GM12801 (cell line): ENCODE results near the gene FGF8.

Source experiments
- TF ChIP-seq, protein P1 (sequence below): IDR thresholded peaks from one replicate; pipeline ENCODE4 v1.5.1; 2011; ENCODE audit warnings: control low read depth; ENCODE audit not compliant: insufficient read length; ENCODE audit errors: extremely low read depth

Gene FGF8

DNA sequence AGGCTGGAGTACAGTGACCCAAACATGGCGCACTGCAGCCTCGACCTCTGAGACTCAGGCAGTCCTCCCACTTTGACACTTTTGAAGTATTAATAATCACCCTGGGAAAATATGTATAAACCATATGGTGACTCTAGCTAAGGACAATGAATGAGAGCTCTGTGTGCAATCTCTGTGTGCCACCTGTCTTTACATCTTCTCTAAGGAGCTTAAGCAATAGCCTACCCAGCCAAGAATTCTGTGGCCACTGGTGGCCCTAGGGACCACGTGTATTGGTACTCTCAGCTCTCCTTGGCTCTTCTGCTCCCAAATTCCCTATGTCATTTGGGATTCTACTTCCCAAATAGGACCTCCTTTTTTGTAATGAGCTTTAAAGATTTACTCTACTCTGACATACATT is 23.7 kb downstream of the FGF8 start:
- TF ChIP-seq, protein P1, sequence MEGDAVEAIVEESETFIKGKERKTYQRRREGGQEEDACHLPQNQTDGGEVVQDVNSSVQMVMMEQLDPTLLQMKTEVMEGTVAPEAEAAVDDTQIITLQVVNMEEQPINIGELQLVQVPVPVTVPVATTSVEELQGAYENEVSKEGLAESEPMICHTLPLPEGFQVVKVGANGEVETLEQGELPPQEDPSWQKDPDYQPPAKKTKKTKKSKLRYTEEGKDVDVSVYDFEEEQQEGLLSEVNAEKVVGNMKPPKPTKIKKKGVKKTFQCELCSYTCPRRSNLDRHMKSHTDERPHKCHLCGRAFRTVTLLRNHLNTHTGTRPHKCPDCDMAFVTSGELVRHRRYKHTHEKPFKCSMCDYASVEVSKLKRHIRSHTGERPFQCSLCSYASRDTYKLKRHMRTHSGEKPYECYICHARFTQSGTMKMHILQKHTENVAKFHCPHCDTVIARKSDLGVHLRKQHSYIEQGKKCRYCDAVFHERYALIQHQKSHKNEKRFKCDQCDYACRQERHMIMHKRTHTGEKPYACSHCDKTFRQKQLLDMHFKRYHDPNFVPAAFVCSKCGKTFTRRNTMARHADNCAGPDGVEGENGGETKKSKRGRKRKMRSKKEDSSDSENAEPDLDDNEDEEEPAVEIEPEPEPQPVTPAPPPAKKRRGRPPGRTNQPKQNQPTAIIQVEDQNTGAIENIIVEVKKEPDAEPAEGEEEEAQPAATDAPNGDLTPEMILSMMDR = no peak

DNA sequence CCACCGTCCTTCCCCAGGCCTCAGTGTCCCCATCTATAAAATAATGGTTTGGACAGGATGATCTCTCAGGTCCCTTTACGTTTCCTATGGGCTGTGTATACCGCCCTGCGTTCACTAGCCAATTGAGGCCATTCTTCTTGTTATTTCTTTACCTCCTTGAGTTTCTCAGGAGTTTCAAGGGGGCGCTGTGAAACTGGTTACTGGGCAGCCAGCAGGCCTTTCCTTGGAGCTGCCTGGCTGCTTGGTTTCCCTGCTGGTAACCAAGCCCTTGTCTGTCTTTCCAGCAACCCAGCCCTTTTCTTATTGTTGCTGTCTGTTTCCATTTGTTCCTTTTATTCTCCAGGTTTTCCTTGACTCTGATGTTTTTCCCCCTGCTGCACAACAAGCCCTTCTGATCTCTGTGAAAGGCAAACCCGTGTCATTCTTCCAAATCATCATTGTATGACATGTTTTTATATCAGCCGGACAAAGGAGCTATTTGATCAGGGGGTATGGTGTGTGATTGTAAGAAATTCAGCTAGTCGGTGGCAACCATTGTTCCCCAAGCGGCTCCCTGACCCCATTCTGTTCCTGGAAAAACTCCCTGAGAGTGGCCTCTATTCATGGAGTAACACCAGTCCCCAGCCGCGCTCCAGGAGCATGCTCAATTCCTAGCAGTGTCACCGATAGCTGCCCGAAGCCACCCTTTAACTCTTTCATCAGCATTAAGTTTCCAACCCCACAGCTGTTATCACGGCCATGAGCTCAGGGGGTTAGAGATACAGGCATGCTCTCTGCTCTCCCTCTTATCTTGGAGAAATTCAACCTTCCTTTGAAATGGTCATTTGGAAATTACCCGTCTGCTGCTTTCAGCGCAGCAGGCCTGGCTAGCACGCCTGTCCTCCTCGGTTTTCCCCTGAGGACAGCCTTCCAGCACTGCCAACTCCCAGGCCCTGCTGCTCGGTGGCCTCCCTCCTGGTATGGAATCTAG is 26.6 kb downstream of the FGF8 start:
- TF ChIP-seq, protein P1 = no peak

DNA sequence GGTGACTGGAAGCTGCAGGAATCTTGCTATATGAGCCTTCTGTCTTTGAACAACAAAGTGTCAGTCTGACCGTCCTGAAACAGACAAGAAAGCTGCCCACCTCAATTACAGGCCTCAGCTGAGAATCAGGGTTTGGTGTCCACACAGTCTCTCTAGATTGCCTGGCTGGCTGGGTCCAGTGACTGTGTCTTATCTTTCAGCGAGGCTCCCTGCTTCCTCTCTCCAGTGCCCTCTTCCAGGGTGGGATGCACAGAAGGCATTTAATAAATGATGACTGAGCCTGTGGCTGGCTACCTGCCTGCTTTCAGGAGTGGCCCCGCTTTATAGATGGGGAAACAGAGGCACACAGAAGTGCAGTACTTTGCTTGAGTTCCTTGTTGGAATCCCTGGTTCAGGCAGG is 27.4 kb downstream of the FGF8 start:
- TF ChIP-seq, protein P1 = no peak

DNA sequence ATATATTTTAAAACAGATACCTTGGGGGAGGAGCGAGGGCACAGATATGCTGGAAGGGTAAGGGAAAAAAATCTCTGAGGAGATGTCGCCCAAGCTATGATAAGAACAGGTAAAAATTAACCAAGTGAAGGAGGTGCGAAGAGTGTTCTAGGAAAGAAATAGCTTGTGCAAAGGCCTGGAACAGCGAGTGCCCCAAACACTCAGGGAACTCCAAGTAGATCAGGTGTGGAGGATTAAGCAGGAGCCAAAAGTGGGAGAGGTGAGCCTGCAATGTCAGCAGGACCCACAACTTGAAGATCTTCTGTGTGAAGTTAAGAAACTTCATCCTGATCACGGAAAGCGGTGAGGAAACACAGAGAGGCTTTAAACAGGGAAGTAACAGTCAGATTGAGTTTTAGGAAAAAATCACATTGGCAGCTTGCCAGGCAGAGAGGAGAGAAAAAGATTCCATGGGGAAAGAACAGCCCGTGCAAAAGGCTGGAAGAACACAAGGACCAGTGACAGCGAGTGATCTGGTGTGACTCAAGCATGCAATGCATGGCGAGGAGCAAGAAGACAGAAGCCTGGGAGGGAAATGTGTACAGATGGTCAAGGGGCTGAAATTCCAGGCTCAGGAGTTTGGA is 30.7 kb downstream of the FGF8 start:
- TF ChIP-seq, protein P1 = no peak

DNA sequence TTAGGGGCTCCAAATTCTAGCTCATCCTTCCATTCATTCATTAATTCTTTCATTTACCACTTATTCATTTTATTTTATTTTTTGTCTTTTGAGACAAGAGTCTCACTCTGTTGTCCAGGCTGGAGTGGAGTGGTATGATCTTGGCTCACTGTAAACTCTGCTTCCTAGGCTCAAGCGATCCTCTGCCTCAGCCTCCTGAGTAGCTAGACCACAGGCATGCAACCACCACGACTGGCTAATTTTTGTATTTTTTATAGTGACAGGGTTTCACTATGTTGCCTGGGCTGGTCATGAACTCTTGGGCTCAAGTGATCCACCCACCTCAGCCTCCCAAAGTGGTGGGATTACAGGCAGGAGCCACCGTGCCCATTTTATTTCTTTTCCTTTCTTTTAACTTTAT is 31.6 kb downstream of the FGF8 start:
- TF ChIP-seq, protein P1 = no peak

DNA sequence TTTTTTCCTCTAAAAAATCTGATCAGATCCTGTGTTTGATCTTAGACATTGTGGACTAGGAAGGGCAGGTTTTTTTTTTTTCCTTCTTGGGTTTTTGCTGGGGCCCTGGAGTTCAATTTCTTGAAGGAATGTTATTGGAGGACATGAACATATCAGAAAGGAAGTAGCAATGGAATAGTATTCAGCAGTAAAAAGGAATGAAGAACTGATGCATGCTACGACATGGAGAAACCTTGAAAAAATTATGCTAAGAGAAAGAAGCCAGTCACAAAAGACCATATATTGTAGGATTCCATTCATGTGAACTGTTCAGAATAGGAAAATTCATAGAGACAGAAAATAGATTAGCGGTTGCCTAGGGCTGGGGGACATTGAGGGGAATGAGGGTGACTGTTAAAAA is 34.0 kb downstream of the FGF8 start:
- TF ChIP-seq, protein P1 = no peak

DNA sequence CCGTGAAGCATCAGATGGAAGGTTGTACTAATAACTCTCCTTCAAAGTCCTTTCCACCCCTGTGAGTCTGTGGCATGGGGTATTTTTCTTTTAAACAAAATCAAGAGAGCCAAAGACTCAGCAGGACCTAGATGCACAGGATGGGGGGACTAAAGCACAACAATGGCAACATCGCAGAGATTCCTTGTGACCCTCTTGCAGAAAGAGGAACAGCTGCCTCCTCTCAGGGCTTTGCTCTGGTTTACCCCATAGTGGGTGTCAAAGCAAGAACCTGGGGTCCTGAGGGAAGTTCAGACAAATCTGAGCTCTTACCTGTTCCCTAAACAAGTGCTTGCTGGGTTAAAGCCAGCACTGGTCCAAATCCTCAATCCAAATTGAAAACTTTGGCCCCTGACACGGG is 39.2 kb downstream of the FGF8 start:
- TF ChIP-seq, protein P1 = no peak
